ENCODE data around the gene NAV2. TPM values are rescaled to one million over a fixed set of nuclear protein-coding genes. Genes with fewer than 3 reads are reported as not detected.
"Not testable (repeated sequence)": the region's sequence is repeated elsewhere in the genome, so short reads cannot be mapped to it uniquely, and the experiment has no call there.

Gene NAV2
- total RNA-seq, 1 donor from 2014 or later = 0.39 TPM

GRCh38 chr11:19924716-19925115 is 212.1 kb downstream of the NAV2 start:
- H3K27ac Mint-ChIP-seq = no peak overlapping the region
- H3K36me3 Mint-ChIP-seq (ENCODE audit: low read depth) = no peaks in the 10 kb centered on the region
- H3K9me3 Mint-ChIP-seq = no peaks in the 10 kb centered on the region
- no peak overlapping the region for H3K4me3 Mint-ChIP-seq (ENCODE audit: low read depth)
- no peak for DNase-seq (ENCODE audit: low spot score)
- no peaks in the 10 kb centered on the region for H3K4me1 Mint-ChIP-seq (ENCODE audit: low read depth)
- H3K27me3 Mint-ChIP-seq (ENCODE audit: low read depth) = peaks cover 10% of the 10 kb centered on the region
- intact Hi-C loops (cut with micrococcal nuclease) = no loop called here

- H3K9me3 Mint-ChIP-seq; H3K27ac Mint-ChIP-seq; H3K4me3 Mint-ChIP-seq (ENCODE audit: low read depth); DNase-seq (ENCODE audit: low spot score); intact Hi-C loops (cut with micrococcal nuclease); H3K36me3 Mint-ChIP-seq (ENCODE audit: low read depth); H3K4me1 Mint-ChIP-seq (ENCODE audit: low read depth); H3K27me3 Mint-ChIP-seq (ENCODE audit: low read depth): not testable (repeated sequence)
Measured at GRCh38 chr11:19927403-19927802, 214.8 kb downstream of the NAV2 start.

- Mint-ChIP-seq H3K4me1 (ENCODE audit: low read depth) (no peaks in the 10 kb centered on the region), H3K27me3 (ENCODE audit: low read depth) (peaks cover 1% of the 10 kb centered on the region), H3K4me3 (ENCODE audit: low read depth) (no peak overlapping the region), H3K27ac (no peak overlapping the region), H3K9me3 (no peaks in the 10 kb centered on the region), H3K36me3 (ENCODE audit: low read depth) (no peaks in the 10 kb centered on the region)
- no peak for DNase-seq (ENCODE audit: low spot score)
- intact Hi-C loops (cut with micrococcal nuclease) = no loop called here
Measured at GRCh38 chr11:19929147-19929546, 216.5 kb downstream of the NAV2 start.

- no peaks in the 10 kb centered on the region for H3K9me3 Mint-ChIP-seq
- DNase-seq (ENCODE audit: low spot score) = no peak
- H3K36me3 Mint-ChIP-seq (ENCODE audit: low read depth) = no peaks in the 10 kb centered on the region
- no peaks in the 10 kb centered on the region for H3K27me3 Mint-ChIP-seq (ENCODE audit: low read depth)
- H3K27ac Mint-ChIP-seq = no peak overlapping the region
- H3K4me3 Mint-ChIP-seq (ENCODE audit: low read depth) = no peak overlapping the region
- intact Hi-C loops (cut with micrococcal nuclease) = no loop called here
- H3K4me1 Mint-ChIP-seq (ENCODE audit: low read depth) = no peaks in the 10 kb centered on the region
Measured at GRCh38 chr11:19929655-19930054, 217.0 kb downstream of the NAV2 start.

- Mint-ChIP-seq H3K4me3 (ENCODE audit: low read depth) (no peak overlapping the region), H3K27me3 (ENCODE audit: low read depth) (no peaks in the 10 kb centered on the region), H3K27ac (no peak overlapping the region), H3K9me3 (no peaks in the 10 kb centered on the region), H3K4me1 (ENCODE audit: low read depth) (no peaks in the 10 kb centered on the region), H3K36me3 (ENCODE audit: low read depth) (no peaks in the 10 kb centered on the region)
- DNase-seq (ENCODE audit: low spot score) = no peak
- intact Hi-C loops (cut with micrococcal nuclease) = no loop called here
Measured at GRCh38 chr11:19931141-19931770, 218.6 kb downstream of the NAV2 start.

- no peaks in the 10 kb centered on the region for H3K27me3 Mint-ChIP-seq (ENCODE audit: low read depth)
- no peak overlapping the region for H3K4me3 Mint-ChIP-seq (ENCODE audit: low read depth)
- H3K36me3 Mint-ChIP-seq (ENCODE audit: low read depth) = no peaks in the 10 kb centered on the region
- H3K4me1 Mint-ChIP-seq (ENCODE audit: low read depth) = no peaks in the 10 kb centered on the region
- DNase-seq (ENCODE audit: low spot score) = no peak
- no peaks in the 10 kb centered on the region for H3K9me3 Mint-ChIP-seq
- H3K27ac Mint-ChIP-seq = no peak overlapping the region
- intact Hi-C loops (cut with micrococcal nuclease) = no loop called here
Measured at GRCh38 chr11:19931771-19932369, 219.2 kb downstream of the NAV2 start.

- no peaks in the 10 kb centered on the region for H3K36me3 Mint-ChIP-seq (ENCODE audit: low read depth)
- H3K27ac Mint-ChIP-seq = no peak overlapping the region
- DNase-seq (ENCODE audit: low spot score) = no peak
- no peaks in the 10 kb centered on the region for H3K27me3 Mint-ChIP-seq (ENCODE audit: low read depth)
- H3K4me3 Mint-ChIP-seq (ENCODE audit: low read depth) = no peak overlapping the region
- no peaks in the 10 kb centered on the region for H3K4me1 Mint-ChIP-seq (ENCODE audit: low read depth)
- intact Hi-C loops (cut with micrococcal nuclease) = no loop called here
- no peaks in the 10 kb centered on the region for H3K9me3 Mint-ChIP-seq
Measured at GRCh38 chr11:19933132-19933735, 220.6 kb downstream of the NAV2 start.

GRCh38 chr11:19933801-19934488 is 221.3 kb downstream of the NAV2 start:
- H3K27ac Mint-ChIP-seq = no peak overlapping the region

GRCh38 chr11:19934828-19935259 is 222.2 kb downstream of the NAV2 start:
- intact Hi-C loops (cut with micrococcal nuclease) = no loop called here

More at GRCh38 chr11:19933801-19934488, 221.3 kb downstream of the NAV2 start:
- Mint-ChIP-seq H3K27me3 (ENCODE audit: low read depth) (no peaks in the 10 kb centered on the region), H3K9me3 (no peaks in the 10 kb centered on the region), H3K4me3 (ENCODE audit: low read depth) (no peak overlapping the region), H3K36me3 (ENCODE audit: low read depth) (no peaks in the 10 kb centered on the region), H3K4me1 (ENCODE audit: low read depth) (no peaks in the 10 kb centered on the region)
- intact Hi-C loops (cut with micrococcal nuclease) = no loop called here
- no peak for DNase-seq (ENCODE audit: low spot score)

GRCh38 chr11:19935507-19935906 is 222.9 kb downstream of the NAV2 start:
- Mint-ChIP-seq H3K27me3 (ENCODE audit: low read depth) (peaks cover 3% of the 10 kb centered on the region), H3K9me3 (no peaks in the 10 kb centered on the region), H3K36me3 (ENCODE audit: low read depth) (no peaks in the 10 kb centered on the region), H3K4me1 (ENCODE audit: low read depth) (no peaks in the 10 kb centered on the region), H3K27ac (no peak overlapping the region), H3K4me3 (ENCODE audit: low read depth) (no peak overlapping the region)
- no peak for DNase-seq (ENCODE audit: low spot score)
- intact Hi-C loops (cut with micrococcal nuclease) = no loop called here

More at GRCh38 chr11:19934828-19935259, 222.2 kb downstream of the NAV2 start:
- H3K27ac Mint-ChIP-seq = no peak overlapping the region
- DNase-seq (ENCODE audit: low spot score) = no peak
- H3K27me3 Mint-ChIP-seq (ENCODE audit: low read depth) = peaks cover under 1% of the 10 kb centered on the region
- H3K9me3 Mint-ChIP-seq = no peaks in the 10 kb centered on the region
- no peak overlapping the region for H3K4me3 Mint-ChIP-seq (ENCODE audit: low read depth)
- H3K36me3 Mint-ChIP-seq (ENCODE audit: low read depth) = no peaks in the 10 kb centered on the region
- no peaks in the 10 kb centered on the region for H3K4me1 Mint-ChIP-seq (ENCODE audit: low read depth)

GRCh38 chr11:19936461-19936860 is 223.8 kb downstream of the NAV2 start:
- no peak for DNase-seq (ENCODE audit: low spot score)
- peaks cover 7% of the 10 kb centered on the region for H3K27me3 Mint-ChIP-seq (ENCODE audit: low read depth)
- intact Hi-C loops (cut with micrococcal nuclease) = no loop called here
- no peak overlapping the region for H3K27ac Mint-ChIP-seq
- no peaks in the 10 kb centered on the region for H3K9me3 Mint-ChIP-seq
- H3K4me1 Mint-ChIP-seq (ENCODE audit: low read depth) = no peaks in the 10 kb centered on the region
- no peak overlapping the region for H3K4me3 Mint-ChIP-seq (ENCODE audit: low read depth)
- no peaks in the 10 kb centered on the region for H3K36me3 Mint-ChIP-seq (ENCODE audit: low read depth)

GRCh38 chr11:19938169-19938856 is 225.7 kb downstream of the NAV2 start:
- Mint-ChIP-seq H3K36me3 (ENCODE audit: low read depth) (no peaks in the 10 kb centered on the region), H3K9me3 (no peaks in the 10 kb centered on the region), H3K27me3 (ENCODE audit: low read depth) (peaks cover 7% of the 10 kb centered on the region), H3K27ac (no peak overlapping the region), H3K4me1 (ENCODE audit: low read depth) (no peaks in the 10 kb centered on the region), H3K4me3 (ENCODE audit: low read depth) (no peak overlapping the region)
- DNase-seq (ENCODE audit: low spot score) = no peak
- intact Hi-C loops (cut with micrococcal nuclease) = no loop called here
